ENCODE measurements around the gene TNFRSF4.

TNFRSF4 gene

GRCh38 chr1:1240822-1241587 is 27.1 kb upstream of the TNFRSF4 start:
- in situ Hi-C loops (cut with HindIII; ENCODE audit: low sequenced_read_pairs): no loop called here
- no peak for DNase-seq (ENCODE audit: low read depth, low spot score)
- TF ChIP-seq CTCF (IDR thresholded peaks at IDR 0.05; ENCODE audit: low read depth, low read length): no peak

GRCh38 chr1:1240348-1240732 is 26.4 kb upstream of the TNFRSF4 start:
- no peak overlapping the region for H3K4me3 ChIP-seq (ENCODE audit: low read depth, low read length)
- in situ Hi-C loops (cut with HindIII; ENCODE audit: low sequenced_read_pairs): no loop called here
- TF ChIP-seq CTCF (IDR thresholded peaks at IDR 0.05; ENCODE audit: low read depth, low read length): no peak
- DNase-seq (ENCODE audit: low read depth, low spot score): no peak

More at GRCh38 chr1:1240822-1241587, 27.1 kb upstream of the TNFRSF4 start:
- H3K4me3 ChIP-seq (ENCODE audit: low read depth, low read length): no peak overlapping the region

GRCh38 chr1:1239614-1240347 is 25.8 kb upstream of the TNFRSF4 start:
- no peak overlapping the region for H3K4me3 ChIP-seq (ENCODE audit: low read depth, low read length)
- in situ Hi-C loops (cut with HindIII; ENCODE audit: low sequenced_read_pairs): no loop called here
- TF ChIP-seq CTCF (IDR thresholded peaks at IDR 0.05; ENCODE audit: low read depth, low read length): no peak
- no peak for DNase-seq (ENCODE audit: low read depth, low spot score)

- TF ChIP-seq CTCF (IDR thresholded peaks at IDR 0.05; ENCODE audit: low read depth, low read length): no peak
- no peak for DNase-seq (ENCODE audit: low read depth, low spot score)
- no peak overlapping the region for H3K4me3 ChIP-seq (ENCODE audit: low read depth, low read length)
- in situ Hi-C loops (cut with HindIII; ENCODE audit: low sequenced_read_pairs): no loop called here
These were observed 25.3 kb upstream of the TNFRSF4 start for GRCh38 chr1:1239227-1239613.

- in situ Hi-C loops (cut with HindIII; ENCODE audit: low sequenced_read_pairs): no loop called here
- no peak for TF ChIP-seq CTCF (IDR thresholded peaks at IDR 0.05; ENCODE audit: low read depth, low read length)
- DNase-seq (ENCODE audit: low read depth, low spot score): no peak
These were observed 24.8 kb upstream of the TNFRSF4 start for GRCh38 chr1:1238702-1239178.

GRCh38 chr1:1237874-1238701 is 24.1 kb upstream of the TNFRSF4 start:
- no peak overlapping the region for H3K4me3 ChIP-seq (ENCODE audit: low read depth, low read length)
- in situ Hi-C loops (cut with HindIII; ENCODE audit: low sequenced_read_pairs): no loop called here
- no peak for TF ChIP-seq CTCF (IDR thresholded peaks at IDR 0.05; ENCODE audit: low read depth, low read length)
- DNase-seq (ENCODE audit: low read depth, low spot score): no peak

More at GRCh38 chr1:1238702-1239178, 24.8 kb upstream of the TNFRSF4 start:
- no peak overlapping the region for H3K4me3 ChIP-seq (ENCODE audit: low read depth, low read length)

All from astrocyte of the spinal cord (primary cell).